ENCODE measurements around the gene NETO1.

The NETO1 gene

GRCh38 chr18:72721330-72721729 lies 146.5 kb downstream of the NETO1 start:
- DNase-seq, result no peak

- no peak for DNase-seq
These were observed 147.7 kb downstream of the NETO1 start for GRCh38 chr18:72720116-72720515.

- DNase-seq, result no peak
These were observed 163.6 kb downstream of the NETO1 start for GRCh38 chr18:72704202-72704601.

DNA sequence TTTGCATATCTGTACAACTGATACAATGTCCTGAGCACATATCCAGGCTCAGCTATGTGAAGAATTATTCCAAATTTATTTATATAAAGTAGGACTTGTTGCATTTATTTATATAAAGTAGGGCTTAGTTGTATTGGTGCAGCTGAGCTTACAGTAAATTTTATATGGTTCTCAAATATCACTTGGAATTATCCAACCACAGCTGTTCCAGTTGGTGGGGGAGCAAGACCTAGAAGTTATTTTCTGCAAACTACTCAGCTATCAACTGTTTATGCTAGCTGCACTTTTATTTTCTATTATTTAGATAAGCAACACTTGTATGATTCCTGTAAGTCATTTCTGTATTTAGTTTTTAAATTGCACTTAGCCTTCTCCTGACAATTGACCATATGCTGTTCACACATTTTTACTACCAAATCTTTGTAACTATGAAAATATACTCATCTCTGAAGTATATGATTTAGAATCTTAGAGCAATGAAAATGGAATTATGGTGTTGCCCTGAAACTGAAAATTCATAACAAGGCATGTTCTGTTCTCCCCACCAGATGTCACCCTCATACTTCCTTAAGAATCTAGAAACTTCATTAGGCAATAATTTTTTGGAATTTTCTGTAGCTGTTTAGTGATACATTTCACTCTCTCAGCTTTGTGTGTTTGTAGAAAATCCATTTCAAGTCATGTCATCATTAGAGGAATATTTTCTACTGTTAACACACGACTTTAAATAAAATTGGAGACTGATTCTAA lies 166.7 kb downstream of the NETO1 start:
- DNase-seq, result no peak

DNA sequence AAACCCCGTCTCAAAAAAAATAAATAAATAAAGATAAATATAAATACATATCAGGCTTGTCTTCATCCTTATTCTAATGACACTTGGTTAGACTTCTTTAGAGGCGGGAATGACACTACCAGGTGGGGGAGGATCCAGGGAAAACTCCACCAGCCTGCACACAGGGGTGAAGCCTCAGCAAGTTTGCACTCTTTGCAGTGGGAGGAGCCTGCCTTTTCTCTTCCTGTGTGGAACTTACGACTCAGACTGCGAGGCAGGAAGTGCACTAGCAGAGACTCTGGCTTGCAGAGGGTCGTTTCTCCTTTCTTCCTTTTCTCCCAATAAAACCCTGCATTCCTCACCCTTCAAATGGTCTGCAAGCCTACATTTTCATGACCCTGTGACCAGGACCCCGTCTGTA lies 170.1 kb downstream of the NETO1 start:
- DNase-seq, result no peak

GRCh38 chr18:72692595-72692994 lies 175.2 kb downstream of the NETO1 start:
- DNase-seq, result no peak
